HepG2 (cell line): ENCODE results near the gene ERCC4. TPM values are rescaled to one million over a fixed set of nuclear protein-coding genes. Genes with fewer than 3 reads are reported as not detected.

ENCODE experiments used
- AGO1 ChIP-seq: fragments of 200-400 bp; formaldehyde crosslinking; IDR thresholded peaks from 2 replicates; pipeline ENCODE4 v1.6.1; 2017; ENCODE audit warnings: mild to moderate bottlenecking, low read depth, low read length, moderate library complexity; ENCODE audit not compliant: poor library complexity, severe bottlenecking
- EP300 ChIP-seq, 3 experiments: sonication (generic) in 1 of 3; formaldehyde crosslinking in 1 of 3; IDR thresholded peaks; 2 replicates each; pipeline versions ENCODE4 v1.5.1 to v1.6.1; 2011 to 2020; ENCODE audit warnings: low read depth in 2 of 3, low read length in 2 of 3, borderline replicate concordance in 1 of 3, improper control_type of control experiment in 1 of 3, mild to moderate bottlenecking in 1 of 3, missing genetic modification reagents in 1 of 3, moderate library complexity in 1 of 3
- HMG20A ChIP-seq: IDR thresholded peaks from 2 replicates; pipeline ENCODE4 v1.6.1; 2016; ENCODE audit warnings: borderline replicate concordance
- JUN ChIP-seq: sonication (generic); formaldehyde crosslinking; IDR thresholded peaks from 2 replicates; pipeline ENCODE4 v1.4.0; 2020; ENCODE audit warnings: mild to moderate bottlenecking, missing genetic modification reagents
- NFKBIZ ChIP-seq: IDR thresholded peaks from 2 replicates; pipeline ENCODE4 v1.6.1; 2018; ENCODE audit warnings: missing genetic modification reagents, missing compliant biosample characterization
- PCBP1 ChIP-seq: fragments of 200-400 bp; formaldehyde crosslinking; IDR thresholded peaks from 2 replicates; pipeline ENCODE4 v1.6.1; 2017; ENCODE audit warnings: mild to moderate bottlenecking, low read depth, low read length, borderline replicate concordance
- PHF8 ChIP-seq: sonication (generic); formaldehyde crosslinking; IDR thresholded peaks from 2 replicates; pipeline ENCODE4 v1.5.0; 2020; ENCODE audit warnings: missing genetic modification reagents
- RFXANK ChIP-seq: IDR thresholded peaks from 2 replicates; pipeline ENCODE4 v1.6.1; 2016
- TEAD3 ChIP-seq: optimal IDR thresholded peaks from 2 replicates; pipeline ENCODE3; 2016; ENCODE audit warnings: borderline replicate concordance
- ZBTB38 ChIP-seq: sonication (generic); formaldehyde crosslinking; IDR thresholded peaks from 2 replicates; pipeline ENCODE4 v1.5.1; 2020; ENCODE audit warnings: mild to moderate bottlenecking, missing genetic modification reagents
- ZMYM3 ChIP-seq: sonication (generic); formaldehyde crosslinking; IDR thresholded peaks from 2 replicates; pipeline ENCODE4 v1.5.1; 2020; ENCODE audit warnings: mild to moderate bottlenecking, missing genetic modification reagents
- ZNF282 ChIP-seq: fragments of 450-650 bp; IDR thresholded peaks from 2 replicates; pipeline ENCODE4 v1.6.1; 2018; ENCODE audit not compliant: partially characterized antibody
- ZNF556 ChIP-seq: sonication (generic); formaldehyde crosslinking; IDR thresholded peaks from 2 replicates; pipeline ENCODE4 v1.4.0; 2020; ENCODE audit warnings: mild to moderate bottlenecking, missing genetic modification reagents, borderline replicate concordance
- ZNF605 ChIP-seq: sonication (generic); formaldehyde crosslinking; IDR thresholded peaks from 2 replicates; pipeline ENCODE4 v1.8.0; 2022; ENCODE audit warnings: mild to moderate bottlenecking, missing genetic modification reagents
- ZNF670 ChIP-seq: sonication (generic); formaldehyde crosslinking; IDR thresholded peaks from 2 replicates; pipeline ENCODE4 v1.8.0; 2022; ENCODE audit warnings: mild to moderate bottlenecking, missing genetic modification reagents, borderline replicate concordance
- ZNF792 ChIP-seq: IDR thresholded peaks from 2 replicates; pipeline ENCODE4 v1.6.1; 2016
- polyA plus RNA-seq, 8 experiments: library from polyadenylated mRNA; depleted of rRNA in 3 of 8; stranded (reverse) in 7 of 8; unstranded in 1 of 8; fragments of >200 nt; fragmentation: Illumina TruSeq in 4 of 8; extraction: Trizol in 4 of 8; gene quantifications; 2 replicates each; pipeline versions ENCODE4 v1.2.1 to v1.2.3, GENCODE V29; 2011 to 2016; ENCODE audit warnings: low read depth in 4 of 8, missing spikeins in 1 of 8, mixed read lengths in 1 of 8; ENCODE audit not compliant: insufficient read depth in 1 of 8
- total RNA-seq, 5 experiments: library from RNA; depleted of rRNA; stranded (reverse); fragments of >200 nt; fragmentation: Illumina TruSeq; extraction: Trizol; gene quantifications; 2 replicates each; pipeline ENCODE4 v1.2.3, GENCODE V29; 2016; ENCODE audit warnings: low read depth in 1 of 5
- TF ChIP-seq, protein P1 (sequence below): sonication (generic); formaldehyde crosslinking; IDR thresholded peaks from 2 replicates; pipeline ENCODE4 v1.9.0; 2021; ENCODE audit warnings: missing genetic modification reagents, borderline replicate concordance
- TF ChIP-seq, protein P2 (sequence below): sonication (generic); formaldehyde crosslinking; IDR thresholded peaks from 2 replicates; pipeline ENCODE4 v1.4.0; 2020; ENCODE audit warnings: mild to moderate bottlenecking, missing genetic modification reagents
- TF ChIP-seq, protein P3 (sequence below): sonication (generic); formaldehyde crosslinking; IDR thresholded peaks from 2 replicates; pipeline ENCODE4 v1.4.0; 2020; ENCODE audit warnings: missing genetic modification reagents
- TF ChIP-seq, protein P4 (sequence below): sonication (generic); formaldehyde crosslinking; IDR thresholded peaks from 2 replicates; pipeline ENCODE4 v1.8.0; 2022; ENCODE audit warnings: mild to moderate bottlenecking, missing genetic modification reagents, moderate library complexity
- TF ChIP-seq, protein P5 (sequence below): sonication (generic); formaldehyde crosslinking; IDR thresholded peaks from 2 replicates; pipeline ENCODE4 v1.8.0; 2022; ENCODE audit warnings: mild to moderate bottlenecking, missing genetic modification reagents, moderate library complexity
- TF ChIP-seq, protein P6 (sequence below): sonication (generic); formaldehyde crosslinking; IDR thresholded peaks from 2 replicates; pipeline ENCODE4 v1.4.0; 2020; ENCODE audit warnings: missing genetic modification reagents; ENCODE audit errors: not compliant biosample characterization
- TF ChIP-seq, protein P7 (sequence below): IDR thresholded peaks from 2 replicates; pipeline ENCODE4 v1.6.1; 2016; ENCODE audit warnings: low read depth

ERCC4 gene
- total and polyA plus RNA-seq, 2 of the 13 experiments (the other 11 are each of a cell fraction or from before 2014, with no cell fraction given), result 5.4 to 15.2 TPM

DNA sequence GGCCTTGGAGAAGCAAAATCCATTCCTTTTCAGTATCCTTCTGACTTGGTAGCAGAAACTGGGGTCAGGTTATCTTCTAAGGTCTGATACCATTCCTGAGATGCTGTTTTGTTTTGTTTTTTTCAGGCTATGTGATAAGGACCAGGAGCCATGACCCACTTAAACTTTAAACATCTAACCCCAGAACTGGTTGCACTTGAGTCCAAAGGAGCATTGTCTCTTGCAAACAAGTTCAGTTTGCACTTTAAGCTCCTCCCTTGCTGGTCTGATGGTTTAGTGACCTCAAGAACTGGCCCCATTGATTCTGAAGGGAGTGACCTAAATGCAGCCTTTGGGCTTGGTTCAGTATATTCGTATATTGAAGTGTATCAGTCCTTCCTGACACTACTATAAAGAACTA, 75.2 kb downstream of the ERCC4 start (continued):
- TF ChIP-seq PCBP1, result no peak
- no peak for TF ChIP-seq PHF8
- peak; percentile 23 for TF ChIP-seq TEAD3 (CRISPR knock-in tag)
- peak; percentile 71 for TF ChIP-seq ZNF670
- TF ChIP-seq AGO1, result no peak
- no peak for TF ChIP-seq ZBTB38
- TF ChIP-seq EP300 (IDR thresholded peaks at IDR 0.05; ENCODE audit: low read depth in 2 of 2, low read length in 2 of 2), result peak in 1 of 2 experiments; percentile 33; a peak in 1 of 4 replicates
- TF ChIP-seq EP300 (CRISPR knock-in tag; IDR thresholded peaks at IDR 0.05; ENCODE audit: borderline replicate concordance), result no peak
- TF ChIP-seq, protein P1, sequence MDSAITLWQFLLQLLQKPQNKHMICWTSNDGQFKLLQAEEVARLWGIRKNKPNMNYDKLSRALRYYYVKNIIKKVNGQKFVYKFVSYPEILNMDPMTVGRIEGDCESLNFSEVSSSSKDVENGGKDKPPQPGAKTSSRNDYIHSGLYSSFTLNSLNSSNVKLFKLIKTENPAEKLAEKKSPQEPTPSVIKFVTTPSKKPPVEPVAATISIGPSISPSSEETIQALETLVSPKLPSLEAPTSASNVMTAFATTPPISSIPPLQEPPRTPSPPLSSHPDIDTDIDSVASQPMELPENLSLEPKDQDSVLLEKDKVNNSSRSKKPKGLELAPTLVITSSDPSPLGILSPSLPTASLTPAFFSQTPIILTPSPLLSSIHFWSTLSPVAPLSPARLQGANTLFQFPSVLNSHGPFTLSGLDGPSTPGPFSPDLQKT (CRISPR knock-in tag), result no peak
- peak; percentile 64; the same call in 1 of the 2 replicates for TF ChIP-seq ZMYM3 (CRISPR knock-in tag)
- TF ChIP-seq, protein P2, sequence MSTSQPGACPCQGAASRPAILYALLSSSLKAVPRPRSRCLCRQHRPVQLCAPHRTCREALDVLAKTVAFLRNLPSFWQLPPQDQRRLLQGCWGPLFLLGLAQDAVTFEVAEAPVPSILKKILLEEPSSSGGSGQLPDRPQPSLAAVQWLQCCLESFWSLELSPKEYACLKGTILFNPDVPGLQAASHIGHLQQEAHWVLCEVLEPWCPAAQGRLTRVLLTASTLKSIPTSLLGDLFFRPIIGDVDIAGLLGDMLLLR (CRISPR knock-in tag), result no peak
- TF ChIP-seq ZNF605, result no peak
- TF ChIP-seq ZNF282, result no peak
- no peak for TF ChIP-seq ZNF792 (CRISPR knock-in tag)
- TF ChIP-seq, protein P3, sequence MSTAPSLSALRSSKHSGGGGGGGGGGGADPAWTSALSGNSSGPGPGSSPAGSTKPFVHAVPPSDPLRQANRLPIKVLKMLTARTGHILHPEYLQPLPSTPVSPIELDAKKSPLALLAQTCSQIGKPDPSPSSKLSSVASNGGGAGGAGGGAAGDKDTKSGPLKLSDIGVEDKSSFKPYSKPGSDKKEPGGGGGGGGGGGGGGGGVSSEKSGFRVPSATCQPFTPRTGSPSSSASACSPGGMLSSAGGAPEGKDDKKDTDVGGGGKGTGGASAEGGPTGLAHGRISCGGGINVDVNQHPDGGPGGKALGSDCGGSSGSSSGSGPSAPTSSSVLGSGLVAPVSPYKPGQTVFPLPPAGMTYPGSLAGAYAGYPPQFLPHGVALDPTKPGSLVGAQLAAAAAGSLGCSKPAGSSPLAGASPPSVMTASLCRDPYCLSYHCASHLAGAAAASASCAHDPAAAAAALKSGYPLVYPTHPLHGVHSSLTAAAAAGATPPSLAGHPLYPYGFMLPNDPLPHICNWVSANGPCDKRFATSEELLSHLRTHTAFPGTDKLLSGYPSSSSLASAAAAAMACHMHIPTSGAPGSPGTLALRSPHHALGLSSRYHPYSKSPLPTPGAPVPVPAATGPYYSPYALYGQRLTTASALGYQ (CRISPR knock-in tag), result no peak
- no peak for TF ChIP-seq JUN (CRISPR knock-in tag)
- TF ChIP-seq, protein P4, sequence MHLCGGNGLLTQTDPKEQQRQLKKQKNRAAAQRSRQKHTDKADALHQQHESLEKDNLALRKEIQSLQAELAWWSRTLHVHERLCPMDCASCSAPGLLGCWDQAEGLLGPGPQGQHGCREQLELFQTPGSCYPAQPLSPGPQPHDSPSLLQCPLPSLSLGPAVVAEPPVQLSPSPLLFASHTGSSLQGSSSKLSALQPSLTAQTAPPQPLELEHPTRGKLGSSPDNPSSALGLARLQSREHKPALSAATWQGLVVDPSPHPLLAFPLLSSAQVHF (CRISPR knock-in tag), result no peak
- TF ChIP-seq RFXANK, result no peak
- TF ChIP-seq, protein P5, sequence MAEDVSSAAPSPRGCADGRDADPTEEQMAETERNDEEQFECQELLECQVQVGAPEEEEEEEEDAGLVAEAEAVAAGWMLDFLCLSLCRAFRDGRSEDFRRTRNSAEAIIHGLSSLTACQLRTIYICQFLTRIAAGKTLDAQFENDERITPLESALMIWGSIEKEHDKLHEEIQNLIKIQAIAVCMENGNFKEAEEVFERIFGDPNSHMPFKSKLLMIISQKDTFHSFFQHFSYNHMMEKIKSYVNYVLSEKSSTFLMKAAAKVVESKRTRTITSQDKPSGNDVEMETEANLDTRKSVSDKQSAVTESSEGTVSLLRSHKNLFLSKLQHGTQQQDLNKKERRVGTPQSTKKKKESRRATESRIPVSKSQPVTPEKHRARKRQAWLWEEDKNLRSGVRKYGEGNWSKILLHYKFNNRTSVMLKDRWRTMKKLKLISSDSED, result no peak
- TF ChIP-seq NFKBIZ (CRISPR knock-in tag), result no peak
- TF ChIP-seq, protein P6, sequence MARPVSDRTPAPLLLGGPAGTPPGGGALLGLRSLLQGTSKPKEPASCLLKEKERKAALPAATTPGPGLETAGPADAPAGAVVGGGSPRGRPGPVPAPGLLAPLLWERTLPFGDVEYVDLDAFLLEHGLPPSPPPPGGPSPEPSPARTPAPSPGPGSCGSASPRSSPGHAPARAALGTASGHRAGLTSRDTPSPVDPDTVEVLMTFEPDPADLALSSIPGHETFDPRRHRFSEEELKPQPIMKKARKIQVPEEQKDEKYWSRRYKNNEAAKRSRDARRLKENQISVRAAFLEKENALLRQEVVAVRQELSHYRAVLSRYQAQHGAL (CRISPR knock-in tag), result no peak
- TF ChIP-seq HMG20A, result peak; percentile 12; the same call in 1 of the 2 replicates
- TF ChIP-seq, protein P7, sequence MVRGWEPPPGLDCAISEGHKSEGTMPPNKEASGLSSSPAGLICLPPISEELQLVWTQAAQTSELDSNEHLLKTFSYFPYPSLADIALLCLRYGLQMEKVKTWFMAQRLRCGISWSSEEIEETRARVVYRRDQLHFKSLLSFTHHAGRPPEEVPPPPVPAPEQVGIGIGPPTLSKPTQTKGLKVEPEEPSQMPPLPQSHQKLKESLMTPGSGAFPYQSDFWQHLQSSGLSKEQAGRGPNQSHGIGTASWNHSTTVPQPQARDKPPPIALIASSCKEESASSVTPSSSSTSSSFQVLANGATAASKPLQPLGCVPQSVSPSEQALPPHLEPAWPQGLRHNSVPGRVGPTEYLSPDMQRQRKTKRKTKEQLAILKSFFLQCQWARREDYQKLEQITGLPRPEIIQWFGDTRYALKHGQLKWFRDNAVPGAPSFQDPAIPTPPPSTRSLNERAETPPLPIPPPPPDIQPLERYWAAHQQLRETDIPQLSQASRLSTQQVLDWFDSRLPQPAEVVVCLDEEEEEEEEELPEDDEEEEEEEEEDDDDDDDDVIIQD (CRISPR knock-in tag), result peak; percentile 63; the same call in 1 of the 2 replicates
- peak; percentile 30; the same call in 1 of the 2 replicates for TF ChIP-seq ZNF556 (CRISPR knock-in tag)
